SK-N-SH treated with all-trans-retinoic acid at 6 μM for 48 hours (cell line): ENCODE results near the gene IGLL1.

ENCODE experiments used
- ATAC-seq: fragments of 200-7000 bp; cut with Tn5 transposase; 3 replicates; pipeline ENCODE4 v1.9.1; 2020; ENCODE audit warnings: mild to moderate bottlenecking, moderate library complexity
- ARNTL ChIP-seq: fragments of 450-650 bp; formaldehyde crosslinking; IDR thresholded peaks from 2 replicates; pipeline ENCODE4 v1.5.0; 2020; ENCODE audit warnings: low read depth, mild to moderate bottlenecking, moderate library complexity, borderline replicate concordance
- CREB5 ChIP-seq: fragments of 250-450 bp; sonication (Bioruptor Pico); IDR thresholded peaks from 2 replicates; pipeline ENCODE4 v1.5.1; 2020; ENCODE audit warnings: low read depth, mild to moderate bottlenecking, moderate library complexity
- CSDC2 ChIP-seq: fragments of 250-450 bp; sonication (Bioruptor Pico); IDR thresholded peaks from 2 replicates; pipeline ENCODE4 v1.5.0; 2020; ENCODE audit warnings: mild to moderate bottlenecking, moderate library complexity
- CSRNP3 ChIP-seq: fragments of 250-450 bp; sonication (Bioruptor Pico); IDR thresholded peaks from 2 replicates; pipeline ENCODE4 v1.5.1; 2021; ENCODE audit warnings: mild to moderate bottlenecking, moderate library complexity
- GLIS3 ChIP-seq: fragments of 250-450 bp; sonication (Bioruptor Pico); IDR thresholded peaks from 2 replicates; pipeline ENCODE4 v1.5.0; 2020; ENCODE audit warnings: mild to moderate bottlenecking, moderate library complexity
- ISL1 ChIP-seq: fragments of 250-450 bp; sonication (Bioruptor Pico); IDR thresholded peaks from 2 replicates; pipeline ENCODE4 v2.1.2; 2022; ENCODE audit warnings: mild to moderate bottlenecking, moderate library complexity
- OSR1 ChIP-seq: fragments of 250-450 bp; sonication (Bioruptor Pico); IDR thresholded peaks from 2 replicates; pipeline ENCODE4 v1.8.0; 2022; ENCODE audit warnings: moderate library complexity, mild to moderate bottlenecking, inconsistent platforms
- PATZ1 ChIP-seq: fragments of 250-450 bp; sonication (Bioruptor Pico); IDR thresholded peaks from 2 replicates; pipeline ENCODE4 v1.8.0; 2020; ENCODE audit warnings: mild to moderate bottlenecking, moderate library complexity, borderline replicate concordance
- POU6F1 ChIP-seq: fragments of 250-450 bp; sonication (Bioruptor Pico); IDR thresholded peaks from 2 replicates; pipeline ENCODE4 v1.8.0; 2021; ENCODE audit warnings: low read depth, mild to moderate bottlenecking, moderate library complexity, borderline replicate concordance
- PPARA ChIP-seq: fragments of 250-450 bp; sonication (Bioruptor Pico); IDR thresholded peaks from 2 replicates; pipeline ENCODE4 v1.5.0; 2020; ENCODE audit warnings: mild to moderate bottlenecking, borderline replicate concordance
- RARB ChIP-seq: fragments of 250-450 bp; sonication (Bioruptor Pico); IDR thresholded peaks from 2 replicates; pipeline ENCODE4 v1.8.0; 2021; ENCODE audit warnings: mild to moderate bottlenecking, moderate library complexity
- SNAI2 ChIP-seq: fragments of 250-450 bp; sonication (Bioruptor Pico); IDR thresholded peaks from 2 replicates; pipeline ENCODE4 v1.5.0; 2020; ENCODE audit warnings: mild to moderate bottlenecking, moderate library complexity
- TOX ChIP-seq: fragments of 250-450 bp; sonication (Bioruptor Pico); IDR thresholded peaks from 2 replicates; pipeline ENCODE4 v1.8.0; 2021; ENCODE audit warnings: mild to moderate bottlenecking, moderate library complexity, borderline replicate concordance
- ZC3H10 ChIP-seq: fragments of 250-450 bp; sonication (Bioruptor Pico); IDR thresholded peaks from 2 replicates; pipeline ENCODE4 v1.5.1; 2021; ENCODE audit warnings: mild to moderate bottlenecking, moderate library complexity
- ZFP3 ChIP-seq: fragments of 250-450 bp; sonication (Bioruptor Pico); IDR thresholded peaks from 2 replicates; pipeline ENCODE4 v1.5.0; 2020; ENCODE audit warnings: mild to moderate bottlenecking, moderate library complexity
- ZFP30 ChIP-seq: fragments of 450-650 bp; formaldehyde crosslinking; IDR thresholded peaks from 2 replicates; pipeline ENCODE4 v1.5.0; 2022; ENCODE audit warnings: mild to moderate bottlenecking, moderate library complexity
- ZNF565 ChIP-seq: fragments of 450-650 bp; formaldehyde crosslinking; conservative IDR thresholded peaks from 2 replicates; pipeline ENCODE4 v1.5.0; 2020; ENCODE audit warnings: low read depth, mild to moderate bottlenecking, moderate library complexity
- ZNF70 ChIP-seq: fragments of 450-650 bp; formaldehyde crosslinking; IDR thresholded peaks from 2 replicates; pipeline ENCODE4 v1.5.0; 2020; ENCODE audit warnings: mild to moderate bottlenecking, moderate library complexity
- ZNF8 ChIP-seq: fragments of 450-650 bp; formaldehyde crosslinking; IDR thresholded peaks from 2 replicates; pipeline ENCODE4 v1.5.0; 2020; ENCODE audit warnings: mild to moderate bottlenecking, moderate library complexity

IGLL1 gene

GRCh38 chr22:23557467-23557866 is 22.6 kb downstream of the IGLL1 start:
- TF ChIP-seq RARB (CRISPR knock-in tag) (no peak), ZNF565 (CRISPR knock-in tag) (no peak)
- no peak for ATAC-seq

GRCh38 chr22:23557036-23557435 is 23.1 kb downstream of the IGLL1 start:
- ATAC-seq: no peak
- TF ChIP-seq PATZ1 (CRISPR knock-in tag) (no peak), RARB (CRISPR knock-in tag) (no peak), ZNF70 (CRISPR knock-in tag) (no peak), ARNTL (no peak)

GRCh38 chr22:23556026-23556620 is 24.0 kb downstream of the IGLL1 start:
- no peak for ATAC-seq
- TF ChIP-seq OSR1 (CRISPR knock-in tag) (no peak), CSDC2 (no peak), CSRNP3 (no peak), ZC3H10 (no peak), TOX (no peak), ZNF565 (CRISPR knock-in tag) (no peak), ARNTL (no peak), RARB (CRISPR knock-in tag) (no peak), SNAI2 (CRISPR knock-in tag) (no peak), ZFP30 (CRISPR knock-in tag) (no peak), PPARA (CRISPR knock-in tag) (no peak), POU6F1 (CRISPR knock-in tag) (no peak), ZNF70 (CRISPR knock-in tag) (no peak), ZFP3 (CRISPR knock-in tag) (no peak), CREB5 (CRISPR knock-in tag) (no peak)
- TF ChIP-seq, all 23 proteins: peak for 0

- no peak for ATAC-seq
- TF ChIP-seq ARNTL (no peak), ZFP3 (CRISPR knock-in tag) (peak; percentile 96), GLIS3 (CRISPR knock-in tag) (no peak), ZNF8 (no peak), ISL1 (no peak), CREB5 (CRISPR knock-in tag) (no peak), RARB (CRISPR knock-in tag) (no peak), ZNF70 (CRISPR knock-in tag) (no peak)
Observed at GRCh38 chr22:23555118-23555517, 25.0 kb downstream of the IGLL1 start.
